ENCODE results near the gene FMO2. TPM values are rescaled to one million over a fixed set of nuclear protein-coding genes. Genes with fewer than 3 reads are reported as not detected.
"Not testable (repeated sequence)": the region's sequence is repeated elsewhere in the genome, so short reads cannot be mapped to it uniquely, and the experiment has no call there.

FMO2 gene
- total RNA-seq, 2 donors from 2014 or later = 1.1 to 1.3 TPM

DNA sequence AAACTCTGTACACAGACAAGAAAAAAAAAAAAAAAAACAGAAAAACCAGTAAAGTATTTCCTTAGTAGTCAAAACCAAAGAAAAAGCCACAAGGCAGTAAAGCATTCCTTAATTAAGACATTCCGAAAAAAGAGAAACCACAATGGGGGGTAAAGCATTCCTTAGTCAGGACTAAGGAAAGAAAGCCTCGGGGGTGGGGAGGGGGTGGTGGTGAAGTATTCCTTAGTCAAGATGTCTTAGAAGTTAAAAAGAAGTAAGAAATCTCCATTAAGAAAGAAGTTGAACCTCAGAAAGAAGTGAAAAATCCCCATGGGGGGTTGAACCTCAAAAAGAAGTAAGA, 35.0 kb downstream of the FMO2 start:
- Histone ChIP-seq H3K9me3 (no peaks in the 10 kb centered on the region), H3K27ac (no peak overlapping the region), H3K27me3 (no peaks in the 10 kb centered on the region), H3K9ac (ENCODE audit: low read depth in 2 of 2, low read length in 2 of 2) (no peak overlapping the region), H3K36me3 (no peaks in the 10 kb centered on the region), H3K4me1 (no peaks in the 10 kb centered on the region), H3K4me3 (no peak overlapping the region)
- TF ChIP-seq, protein P1, sequence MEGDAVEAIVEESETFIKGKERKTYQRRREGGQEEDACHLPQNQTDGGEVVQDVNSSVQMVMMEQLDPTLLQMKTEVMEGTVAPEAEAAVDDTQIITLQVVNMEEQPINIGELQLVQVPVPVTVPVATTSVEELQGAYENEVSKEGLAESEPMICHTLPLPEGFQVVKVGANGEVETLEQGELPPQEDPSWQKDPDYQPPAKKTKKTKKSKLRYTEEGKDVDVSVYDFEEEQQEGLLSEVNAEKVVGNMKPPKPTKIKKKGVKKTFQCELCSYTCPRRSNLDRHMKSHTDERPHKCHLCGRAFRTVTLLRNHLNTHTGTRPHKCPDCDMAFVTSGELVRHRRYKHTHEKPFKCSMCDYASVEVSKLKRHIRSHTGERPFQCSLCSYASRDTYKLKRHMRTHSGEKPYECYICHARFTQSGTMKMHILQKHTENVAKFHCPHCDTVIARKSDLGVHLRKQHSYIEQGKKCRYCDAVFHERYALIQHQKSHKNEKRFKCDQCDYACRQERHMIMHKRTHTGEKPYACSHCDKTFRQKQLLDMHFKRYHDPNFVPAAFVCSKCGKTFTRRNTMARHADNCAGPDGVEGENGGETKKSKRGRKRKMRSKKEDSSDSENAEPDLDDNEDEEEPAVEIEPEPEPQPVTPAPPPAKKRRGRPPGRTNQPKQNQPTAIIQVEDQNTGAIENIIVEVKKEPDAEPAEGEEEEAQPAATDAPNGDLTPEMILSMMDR (IDR thresholded peaks at IDR 0.05) = no peak
- intact Hi-C loops (cut with DNase I) = no loop called here
- DNase-seq = no peak

DNA sequence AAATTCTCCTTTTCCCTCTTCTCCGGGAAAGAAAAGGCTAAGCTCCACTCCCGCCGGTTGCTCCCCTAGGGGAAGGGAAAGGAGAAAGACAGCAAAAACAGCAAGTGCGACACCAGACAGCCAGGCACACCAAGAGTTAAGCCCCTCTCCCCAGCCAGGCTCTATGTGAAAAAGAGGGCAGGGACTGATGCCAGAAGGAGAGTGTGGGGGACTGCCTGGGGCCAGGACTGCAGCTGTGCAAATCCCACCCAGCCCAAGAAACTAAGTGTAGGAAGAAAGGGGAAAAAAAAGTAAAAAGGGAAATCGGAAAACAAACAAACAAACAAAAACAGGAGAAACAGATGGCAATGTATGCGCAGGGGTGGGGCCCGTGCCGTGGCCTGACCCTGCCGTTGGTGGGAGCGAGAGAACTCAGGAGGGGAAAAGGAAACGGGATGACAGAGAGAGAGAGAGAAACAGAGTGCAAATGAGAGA, 35.5 kb downstream of the FMO2 start:
- H3K27me3 ChIP-seq = no peaks in the 10 kb centered on the region
- H3K9me3 ChIP-seq = no peaks in the 10 kb centered on the region
- no peak overlapping the region for H3K27ac ChIP-seq
- H3K4me1 ChIP-seq = no peaks in the 10 kb centered on the region
- no peak for DNase-seq
- TF ChIP-seq, protein P1 (IDR thresholded peaks at IDR 0.05) = no peak
- no peaks in the 10 kb centered on the region for H3K36me3 ChIP-seq
- H3K4me3 ChIP-seq = no peak overlapping the region
- intact Hi-C loops (cut with DNase I) = no loop called here
- no peak overlapping the region for H3K9ac ChIP-seq (ENCODE audit: low read depth in 2 of 2, low read length in 2 of 2)

DNA sequence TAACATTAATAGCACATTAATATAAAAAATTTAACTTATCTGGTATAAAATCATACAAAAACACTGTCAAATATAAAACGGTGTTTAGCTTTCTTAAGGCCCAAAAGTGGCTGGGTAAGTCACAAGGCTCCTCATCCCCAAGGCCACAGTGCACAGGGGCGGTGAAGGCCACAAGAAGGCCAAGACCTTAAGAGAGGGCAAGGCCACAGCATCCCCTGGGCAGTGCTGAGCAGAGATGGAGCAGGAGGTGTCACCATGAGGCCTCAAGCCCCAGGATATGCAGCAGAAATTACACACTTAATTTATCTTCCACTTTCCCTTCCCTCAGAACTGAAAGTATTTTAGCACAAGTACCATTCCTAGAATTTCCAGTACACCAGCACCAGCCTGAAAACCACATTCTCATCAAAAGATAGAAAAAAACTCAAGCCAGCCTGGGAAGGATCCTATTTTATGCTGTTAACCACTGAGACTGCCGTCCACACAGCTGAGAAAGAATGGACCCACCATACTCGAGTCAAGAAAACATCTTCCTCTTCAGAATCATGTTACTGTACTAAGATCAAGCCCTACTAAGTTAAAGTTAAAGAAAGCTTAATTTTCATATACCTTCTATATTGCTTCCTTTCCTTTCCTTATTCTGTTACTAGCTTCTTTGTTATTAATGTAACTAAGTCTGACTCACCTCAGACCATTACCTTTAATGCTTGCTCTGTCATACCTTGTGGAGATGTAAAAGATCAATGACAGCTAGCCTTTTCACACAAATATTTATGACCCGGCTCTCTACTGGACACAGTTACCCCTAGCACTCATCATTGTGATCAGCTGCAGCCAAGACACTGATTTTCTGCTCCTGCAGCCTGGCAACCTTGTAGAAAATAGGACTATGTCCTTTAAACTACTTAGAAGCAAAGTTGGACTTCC, 36.8 kb downstream of the FMO2 start:
- Histone ChIP-seq H3K4me3 (no peak overlapping the region), H3K27ac (no peak overlapping the region), H3K9ac (ENCODE audit: low read depth in 2 of 2, low read length in 2 of 2) (no peak overlapping the region), H3K36me3 (no peaks in the 10 kb centered on the region), H3K4me1 (no peaks in the 10 kb centered on the region), H3K9me3 (no peaks in the 10 kb centered on the region), H3K27me3 (no peaks in the 10 kb centered on the region)
- intact Hi-C loops (cut with DNase I) = no loop called here
- TF ChIP-seq, protein P1 (IDR thresholded peaks at IDR 0.05) = no peak
- DNase-seq = no peak

DNA sequence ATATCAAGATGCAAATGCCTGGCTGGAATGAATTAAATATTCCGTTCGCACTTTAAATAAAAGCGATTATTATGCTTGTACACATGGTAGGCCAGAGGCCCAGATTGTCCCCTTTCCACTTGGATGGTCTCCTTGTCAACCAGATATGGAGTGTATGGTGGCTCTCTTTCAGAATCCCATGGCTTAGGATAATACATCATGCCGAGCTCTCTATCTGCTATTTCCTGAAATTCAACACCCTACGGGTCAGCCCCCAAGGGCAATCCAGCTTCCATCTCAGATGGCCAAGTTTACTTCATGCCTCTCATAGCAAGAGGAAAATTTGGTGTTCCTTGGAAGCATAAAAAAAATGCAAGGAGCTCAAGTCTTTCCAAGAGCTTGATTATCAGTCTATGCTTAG, 37.8 kb downstream of the FMO2 start:
- H3K4me1 ChIP-seq = no peaks in the 10 kb centered on the region
- no peak overlapping the region for H3K9ac ChIP-seq (ENCODE audit: low read depth in 2 of 2, low read length in 2 of 2)
- TF ChIP-seq, protein P1 (IDR thresholded peaks at IDR 0.05) = no peak
- H3K27ac ChIP-seq = no peak overlapping the region
- DNase-seq = no peak
- no peaks in the 10 kb centered on the region for H3K36me3 ChIP-seq
- H3K9me3 ChIP-seq = no peaks in the 10 kb centered on the region
- H3K27me3 ChIP-seq = no peaks in the 10 kb centered on the region
- intact Hi-C loops (cut with DNase I) = no loop called here
- H3K4me3 ChIP-seq = no peak overlapping the region

DNA sequence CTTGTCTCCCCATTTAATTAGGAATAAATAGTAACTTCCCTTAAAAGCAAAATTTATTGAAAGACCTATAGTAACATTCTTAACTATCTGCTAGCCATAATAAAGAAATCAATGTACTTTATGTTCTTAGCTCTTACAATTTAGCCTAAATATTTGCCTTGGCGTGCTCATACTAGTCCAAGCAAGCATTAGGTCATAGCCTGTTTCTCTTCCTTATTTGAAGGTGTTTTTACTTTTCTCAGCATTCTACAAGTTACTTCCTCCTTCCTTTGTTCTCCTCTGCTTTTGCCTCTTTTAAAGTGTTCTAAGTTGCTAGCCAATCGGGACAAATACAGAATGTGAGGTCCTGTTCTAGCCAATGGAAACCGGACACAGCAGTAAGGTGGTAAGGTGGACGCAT, 39.2 kb downstream of the FMO2 start:
- H3K27ac ChIP-seq; intact Hi-C loops (cut with DNase I); DNase-seq: not testable (repeated sequence)

DNA sequence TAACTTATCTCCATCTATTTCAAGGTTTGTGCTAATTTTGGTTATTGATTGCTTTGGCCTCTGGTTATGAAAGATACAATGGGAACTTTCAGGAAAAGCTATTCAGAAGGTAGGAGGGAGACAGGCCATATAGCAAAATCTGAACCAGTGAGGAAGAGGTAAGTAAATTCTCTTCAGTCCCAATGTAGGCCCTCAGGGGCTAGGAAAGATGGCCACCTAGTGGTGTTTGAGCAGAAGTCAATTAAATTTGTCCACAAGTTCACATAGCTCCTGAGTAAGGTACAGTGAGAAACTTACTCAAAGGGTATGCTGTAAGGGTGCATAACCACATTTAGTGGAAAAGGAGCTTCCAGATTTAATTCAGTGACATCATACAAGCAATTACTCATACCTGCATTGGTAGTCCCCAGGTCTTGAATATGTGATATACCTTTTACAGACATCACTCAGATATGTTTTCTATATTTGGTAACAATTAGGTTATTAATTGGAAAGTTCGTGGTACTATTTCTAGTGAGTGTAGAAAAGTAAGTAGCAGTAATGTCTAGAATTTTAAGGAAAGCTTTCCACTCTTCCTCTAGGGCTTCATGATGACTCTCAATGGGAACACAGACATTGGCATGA, 41.8 kb downstream of the FMO2 start:
- Histone ChIP-seq H3K4me3 (no peak overlapping the region), H3K4me1 (no peaks in the 10 kb centered on the region), H3K27ac (no peak overlapping the region), H3K9ac (ENCODE audit: low read depth in 2 of 2, low read length in 2 of 2) (no peak overlapping the region), H3K9me3 (no peaks in the 10 kb centered on the region), H3K36me3 (no peaks in the 10 kb centered on the region), H3K27me3 (no peaks in the 10 kb centered on the region)
- peak; percentile 48 for DNase-seq
- intact Hi-C loops (cut with DNase I) = loop anchor here (5.0 kb wide), 2 partner anchors 145 to 260 kb away; no protein-coding TSS in a partner anchor
- TF ChIP-seq, protein P1 (IDR thresholded peaks at IDR 0.05) = peak; percentile 69

More for the DNA sequence above, 39.2 kb downstream of the FMO2 start:
- not testable (repeated sequence) for H3K4me1 ChIP-seq; H3K27me3 ChIP-seq; H3K36me3 ChIP-seq; H3K4me3 ChIP-seq; H3K9me3 ChIP-seq; H3K9ac ChIP-seq (ENCODE audit: low read depth in 2 of 2, low read length in 2 of 2)

Data from colonic mucosa (tissue), 4 donors.